H1 (cell line): Measurements from ENCODE around the gene PLEKHM1. TPM values are rescaled to one million over a fixed set of nuclear protein-coding genes. Genes with fewer than 3 reads are reported as not detected.

Experiments used
- CTCF ChIA-PET: fragments of 300-600 bp; sonication (Branson Sonifier 250); formaldehyde crosslinking; loops from one replicate; lab custom pipeline; 2021; ENCODE audit not compliant: partially characterized antibody; lab: Charles Lee
- POLR2A ChIA-PET: fragments of 300-600 bp; sonication (Branson Sonifier 250); formaldehyde crosslinking; loops from one replicate; lab custom pipeline; 2021; ENCODE audit warnings: inconsistent platforms; ENCODE audit not compliant: partially characterized antibody; lab: Charles Lee
- DNase-seq, 2 experiments: peaks; one replicate each; pipeline versions ENCODE4 v3.0.0 to v3.0.0-alpha.2; 2010 to 2022; ENCODE audit warnings: low spot score in 2 of 2, low read depth in 1 of 2, mixed read lengths in 1 of 2
- FAIRE-seq: peaks from 2 replicates; lab custom pipeline; 2011; peaks lifted over from hg19 to GRCh38; lab: Jason Lieb, UNC
- H2AFZ ChIP-seq: 2 replicates; pipeline ENCODE4 v1.8.1; 2012; ENCODE audit warnings: low read length, inconsistent platforms
- H2AK5ac ChIP-seq: 2 replicates; pipeline ENCODE4 v1.6.1; 2013; ENCODE audit warnings: low read depth, low read length
- H2BK120ac ChIP-seq: replicated peaks from 2 replicates; pipeline ENCODE3; 2013; ENCODE audit warnings: low read depth, low read length, inconsistent platforms
- H2BK12ac ChIP-seq: 2 replicates; pipeline ENCODE4 v1.6.1; 2013; ENCODE audit warnings: low read depth, low read length
- H2BK15ac ChIP-seq: 2 replicates; pipeline ENCODE4 v1.6.1; 2013; ENCODE audit warnings: low read length
- H2BK20ac ChIP-seq: 2 replicates; pipeline ENCODE4 v1.6.1; 2013; ENCODE audit warnings: low read length
- H2BK5ac ChIP-seq: 2 replicates; pipeline ENCODE4 v1.6.1; 2013; ENCODE audit warnings: low read depth, low read length
- H3K14ac ChIP-seq: 2 replicates; pipeline ENCODE4 v1.6.1; 2013; ENCODE audit warnings: inconsistent platforms; ENCODE audit not compliant: insufficient read length
- H3K18ac ChIP-seq: 2 replicates; pipeline ENCODE4 v1.6.1; 2013; ENCODE audit warnings: low read length; ENCODE audit errors: extremely low read depth
- H3K23ac ChIP-seq: 2 replicates; pipeline ENCODE4 v1.6.1; 2013; ENCODE audit warnings: inconsistent platforms; ENCODE audit not compliant: insufficient read length
- H3K23me2 ChIP-seq: 2 replicates; pipeline ENCODE4 v1.6.1; 2013; ENCODE audit warnings: low read depth, low read length
- H3K27ac ChIP-seq: 2 replicates; pipeline ENCODE4 v1.6.1; 2011; ENCODE audit warnings: low read depth, low read length, inconsistent platforms
- H3K27me3 ChIP-seq, 4 experiments: replicated peaks in 1 of 4; 1 replicate in 1 of 4; 2 replicates in 3 of 4; pipeline versions ENCODE4 v1.6.1 to v1.8.1; 2011 to 2013; ENCODE audit warnings: low read length in 3 of 4, mild to moderate bottlenecking in 3 of 4, inconsistent platforms in 2 of 4, mixed read lengths in 2 of 4, moderate library complexity in 1 of 4; ENCODE audit not compliant: control insufficient read depth in 3 of 4, insufficient read depth in 3 of 4; ENCODE audit errors: extremely low read depth in 1 of 4
- H3K36me3 ChIP-seq, 4 experiments: 2 replicates each; pipeline versions ENCODE4 v1.6.1 to v1.8.1; 2011 to 2013; ENCODE audit warnings: mild to moderate bottlenecking in 4 of 4, low read length in 3 of 4, moderate library complexity in 2 of 4, control low read depth in 1 of 4, inconsistent platforms in 1 of 4; ENCODE audit not compliant: insufficient read depth in 4 of 4, control insufficient read depth in 2 of 4
- H3K4ac ChIP-seq: replicated peaks from 2 replicates; pipeline ENCODE3; 2013; ENCODE audit warnings: low read length, low read depth, mixed read lengths, inconsistent platforms; ENCODE audit not compliant: insufficient read length
- H3K4me1 ChIP-seq, 4 experiments: replicated peaks in 1 of 4; 1 replicate in 1 of 4; 2 replicates in 3 of 4; pipeline versions ENCODE4 v1.6.1 to v1.8.1; 2011 to 2013; ENCODE audit warnings: low read length in 3 of 4, inconsistent platforms in 2 of 4, mixed read lengths in 1 of 4; ENCODE audit not compliant: insufficient read depth in 4 of 4, control insufficient read depth in 3 of 4
- H3K4me2 ChIP-seq, 2 experiments: 2 replicates each; pipeline versions ENCODE4 v1.6.1 to v1.8.1; 2011 to 2013; ENCODE audit warnings: low read depth in 2 of 2, low read length in 2 of 2, control low read depth in 1 of 2, inconsistent platforms in 1 of 2, mild to moderate bottlenecking in 1 of 2; ENCODE audit not compliant: insufficient read depth in 1 of 2
- H3K4me3 ChIP-seq, 4 experiments: fragments of 200-600, 300-600 bp in 1 of 4; sonication (generic), shearing (Covaris generic), sonication (Bioruptor Twin) in 1 of 4; 2 replicates each; pipeline versions ENCODE4 v1.5.1 to v1.8.1; 2011 to 2016; ENCODE audit warnings: low read length in 4 of 4, low read depth in 3 of 4, control low read depth in 2 of 4, inconsistent platforms in 2 of 4, mild to moderate bottlenecking in 2 of 4, mixed read lengths in 1 of 4, moderate library complexity in 1 of 4; ENCODE audit not compliant: insufficient read depth in 2 of 4; ENCODE audit errors: extremely low read depth in 1 of 4
- H3K56ac ChIP-seq: replicated peaks from 2 replicates; pipeline ENCODE3; 2013; ENCODE audit warnings: low read depth, mild to moderate bottlenecking, mixed read lengths, low read length, inconsistent platforms; ENCODE audit not compliant: insufficient read length
- H3K79me1 ChIP-seq: 2 replicates; pipeline ENCODE4 v1.6.1; 2013; ENCODE audit warnings: low read depth, low read length, control low read depth
- H3K79me2 ChIP-seq, 2 experiments: 2 replicates each; pipeline versions ENCODE4 v1.6.1 to v1.8.1; 2012 to 2013; ENCODE audit warnings: low read length in 2 of 2, mild to moderate bottlenecking in 2 of 2, inconsistent platforms in 1 of 2; ENCODE audit not compliant: insufficient read depth in 2 of 2, control insufficient read depth in 1 of 2
- H3K9ac ChIP-seq, 4 experiments: replicated peaks in 1 of 4; 1 replicate in 1 of 4; 2 replicates in 3 of 4; pipeline versions ENCODE4 v1.6.1 to v1.8.1; 2011 to 2013; ENCODE audit warnings: low read depth in 3 of 4, low read length in 3 of 4, control low read depth in 2 of 4, mild to moderate bottlenecking in 2 of 4, moderate library complexity in 2 of 4, inconsistent platforms in 1 of 4; ENCODE audit errors: extremely low read depth in 1 of 4
- H3K9me3 ChIP-seq, 2 experiments: 2 replicates each; pipeline versions ENCODE4 v1.6.1 to v1.8.1; 2012 to 2013; ENCODE audit warnings: mild to moderate bottlenecking in 2 of 2, moderate library complexity in 2 of 2, control low read depth in 1 of 2, inconsistent platforms in 1 of 2, low read depth in 1 of 2, low read length in 1 of 2, mixed read lengths in 1 of 2; ENCODE audit not compliant: insufficient read depth in 2 of 2
- H4K20me1 ChIP-seq, 2 experiments: replicated peaks in 1 of 2; 2 replicates each; pipeline versions ENCODE3 to v1.8.1; 2011 to 2013; ENCODE audit warnings: inconsistent platforms in 2 of 2, low read length in 2 of 2, mild to moderate bottlenecking in 1 of 2; ENCODE audit not compliant: insufficient read depth in 2 of 2, control insufficient read depth in 1 of 2
- H4K5ac ChIP-seq: 2 replicates; pipeline ENCODE4 v1.6.1; 2013; ENCODE audit warnings: low read length, low read depth, mixed read lengths, inconsistent platforms; ENCODE audit not compliant: insufficient read length
- H4K8ac ChIP-seq: 2 replicates; pipeline ENCODE4 v1.8.0; 2013; ENCODE audit warnings: mild to moderate bottlenecking, moderate library complexity, low read length, inconsistent platforms; ENCODE audit not compliant: insufficient read depth; ENCODE audit errors: extremely low read depth
- H4K91ac ChIP-seq: replicated peaks from 2 replicates; pipeline ENCODE3; 2013; ENCODE audit warnings: low read length, mixed read lengths, inconsistent platforms; ENCODE audit not compliant: insufficient read length
- ASH2L ChIP-seq: fragments of 200-600, 300-600 bp; sonication (generic); IDR thresholded peaks from one replicate; pipeline ENCODE4 v1.7.1; 2017; ENCODE audit warnings: low read length
- CEBPB ChIP-seq: IDR thresholded peaks from 2 replicates; pipeline ENCODE4 v1.6.1; 2012; ENCODE audit warnings: low read depth, low read length
- CHD1 ChIP-seq: IDR thresholded peaks from 2 replicates; pipeline ENCODE4 v1.6.1; 2012; ENCODE audit warnings: low read depth, low read length, improper control_type of control experiment
- CHD2 ChIP-seq: IDR thresholded peaks from 2 replicates; pipeline ENCODE4 v1.6.1; 2012; ENCODE audit warnings: low read length, improper control_type of control experiment
- EZH2 ChIP-seq: fragments of 200-600 bp; sonication (generic); IDR thresholded peaks from 2 replicates; pipeline ENCODE4 v1.7.1; 2012; ENCODE audit warnings: low read depth, mild to moderate bottlenecking, moderate library complexity, low read length, inconsistent platforms; ENCODE audit not compliant: severe bottlenecking
- JUN ChIP-seq: IDR thresholded peaks from 2 replicates; pipeline ENCODE4 v1.6.1; 2011; ENCODE audit warnings: low read depth, mild to moderate bottlenecking, improper control_type of control experiment, low read length
- MAX ChIP-seq: IDR thresholded peaks from 2 replicates; pipeline ENCODE4 v1.6.1; 2012; ENCODE audit warnings: inconsistent platforms
- RAD21 ChIP-seq, 2 experiments: IDR thresholded peaks in 1 of 2; conservative IDR thresholded peaks in 1 of 2; 2 replicates each; pipeline ENCODE4 v1.6.1; 2011; ENCODE audit warnings: low read depth in 2 of 2, low read length in 2 of 2, improper control_type of control experiment in 1 of 2, inconsistent platforms in 1 of 2, mild to moderate bottlenecking in 1 of 2, moderate library complexity in 1 of 2
- RNF2 ChIP-seq: fragments of 200-900, 300-1000 bp; sonication (generic); IDR thresholded peaks from 2 replicates; pipeline ENCODE4 v1.7.1; 2016; ENCODE audit warnings: borderline replicate concordance, low read depth, mild to moderate bottlenecking, antibody characterized with exemption, low read length; ENCODE audit not compliant: poor library complexity, severe bottlenecking; ENCODE audit errors: missing control alignments
- RXRA ChIP-seq: IDR thresholded peaks from 2 replicates; pipeline ENCODE4 v1.6.1; 2011; ENCODE audit warnings: low read depth, mild to moderate bottlenecking, low read length, moderate library complexity; ENCODE audit not compliant: insufficient read depth
- SIN3A ChIP-seq, 2 experiments: IDR thresholded peaks in 1 of 2; conservative IDR thresholded peaks in 1 of 2; 2 replicates each; pipeline ENCODE4 v1.6.1; 2011 to 2012; ENCODE audit warnings: low read length in 2 of 2, improper control_type of control experiment in 1 of 2, low read depth in 1 of 2, mild to moderate bottlenecking in 1 of 2
- TBP ChIP-seq: IDR thresholded peaks from 2 replicates; pipeline ENCODE4 v1.6.1; 2011; ENCODE audit warnings: low read depth, low read length, improper control_type of control experiment
- YY1 ChIP-seq: IDR thresholded peaks from 2 replicates; pipeline ENCODE4 v1.6.1; 2011; ENCODE audit warnings: low read depth, mild to moderate bottlenecking, low read length
- WGBS, 2 experiments: shearing (Covaris generic) in 1 of 2; methylation state at CpG; one replicate each; pipeline versions ENCODE4 v1.1.6 to v1.1.7; 2013 to 2015; ENCODE audit warnings: low lambda C conversion rate in 2 of 2, mixed read lengths in 2 of 2, inconsistent platforms in 1 of 2, low coverage in 1 of 2, missing lambda C conversion rate in 1 of 2; ENCODE audit not compliant: insufficient replicate concordance in 2 of 2, insufficient coverage in 1 of 2, insufficient read length in 1 of 2; ENCODE audit errors: extremely low coverage in 1 of 2, missing lambda C conversion rate in 1 of 2; 5-methylcytosine and 5-hydroxymethylcytosine counted together
- polyA plus RNA-seq, 7 experiments: library from polyadenylated mRNA; depleted of rRNA in 3 of 7; stranded (reverse) in 5 of 7; unstranded in 2 of 7; fragments of >200 nt in 5 of 7; fragments of 200-250 nt in 2 of 7; gene quantifications; 1 replicate in 5 of 7; 2 replicates in 1 of 7; 4 replicates in 1 of 7; pipeline versions ENCODE4 v1.2.1 to v1.2.3, GENCODE V29; 2011 to 2013; ENCODE audit warnings: missing spikeins in 2 of 7, mixed read lengths in 2 of 7
- total RNA-seq: library from RNA; stranded (reverse); fragmentation: NEBNext Ultra II Directional; extraction: Animal tissue kit (Norgen Biotek cat#: 25700); gene quantifications from 2 replicates; pipeline ENCODE4 v1.2.1, GENCODE V29; 2021

PLEKHM1 gene
- total and polyA plus RNA-seq, 2 of the 8 experiments (the other 6 are each of a cell fraction or from before 2014, with no cell fraction given), result 7.6 to 17.9 TPM

- no peak overlapping the region for H3K4me2 ChIP-seq
- DNase-seq, result no peak
- no peak overlapping the region for H4K8ac ChIP-seq
- H3K9ac ChIP-seq, result no peak overlapping the region
- FAIRE-seq, result no peak
- no peaks in the 10 kb centered on the region for H3K79me2 ChIP-seq
- no peak overlapping the region for H3K18ac ChIP-seq
- no peaks in the 10 kb centered on the region; the same call in 1 of the 2 replicates for H3K23me2 ChIP-seq
- H3K4me3 ChIP-seq, result no peak overlapping the region
- no peak overlapping the region for H2BK5ac ChIP-seq
- H2BK20ac ChIP-seq, result no peak overlapping the region
- no peak overlapping the region for H2BK15ac ChIP-seq
- H3K36me3 ChIP-seq, result peaks cover 0 to 7% (median 0%) of the 10 kb centered on the region in 4 experiments; a peak in 1 of 8 replicates
- no peak overlapping the region for H2AFZ ChIP-seq
- no peaks in the 10 kb centered on the region for H4K20me1 ChIP-seq
- H4K5ac ChIP-seq, result no peak overlapping the region
- 100% methylated on average over 1 of the region's 2 CpGs; no CpG with 5 or more reads in 1 of the 2 experiments for WGBS, 2 experiments
- peaks cover 0 to 10% (median 6%) of the 10 kb centered on the region in 4 experiments; a peak in 5 of 7 replicates for H3K4me1 ChIP-seq
- no peak overlapping the region for H4K91ac ChIP-seq
- H2BK12ac ChIP-seq, result no peak overlapping the region
- no peak overlapping the region for H3K23ac ChIP-seq
- H2AK5ac ChIP-seq, result no peak overlapping the region
- no peak overlapping the region for H3K14ac ChIP-seq
- no peak overlapping the region for H3K4ac ChIP-seq
- H3K27me3 ChIP-seq, result peaks cover 0 to 5% (median 0%) of the 10 kb centered on the region in 4 experiments; a peak in 2 of 7 replicates
- ChIA-PET CTCF (interaction anchor here (0.8 to 21.9 kb wide), 8 partner anchors 9 to 172 kb away, joined by 3 to 579 read pairs (median 10); partner anchors contain the start of genes ARHGAP27 and SPATA32), POLR2A (interaction anchor here (1.0 to 1.6 kb wide), 5 partner anchors 10 to 143 kb away, joined by 3 to 5 read pairs (median 4); no protein-coding TSS in a partner anchor)
- no peak overlapping the region for H2BK120ac ChIP-seq
- H3K9me3 ChIP-seq, result peaks cover 0 to 4% of the 10 kb centered on the region in 2 experiments; a peak in 1 of 4 replicates
- no peak overlapping the region for H3K27ac ChIP-seq
- H3K56ac ChIP-seq, result no peak overlapping the region
- no peaks in the 10 kb centered on the region for H3K79me1 ChIP-seq
- no peak for TF ChIP-seq RAD21 (IDR thresholded peaks at IDR 0.05 in 1 of 2, conservative IDR thresholded peaks at IDR 0.05 in 1 of 2; ENCODE audit: low read depth in 2 of 2, low read length in 2 of 2)
- no peak for TF ChIP-seq CHD1
- TF ChIP-seq EZH2, result no peak
- no peak for TF ChIP-seq YY1
- no peak for TF ChIP-seq RXRA
- TF ChIP-seq CEBPB, result no peak
- TF ChIP-seq RNF2, result no peak
- TF ChIP-seq ASH2L, result no peak
- TF ChIP-seq TBP, result no peak
- TF ChIP-seq SIN3A (conservative IDR thresholded peaks at IDR 0.05 in 1 of 2, IDR thresholded peaks at IDR 0.05 in 1 of 2; ENCODE audit: low read depth in 1 of 2, low read length in 2 of 2), result no peak
- no peak for TF ChIP-seq MAX
- TF ChIP-seq CHD2, result no peak
- no peak for TF ChIP-seq JUN
Measured at GRCh38 chr17:45391918-45392317, 98.6 kb downstream of the PLEKHM1 start.
